ENCODE results near the gene GCNT2. TPM values are rescaled to one million over a fixed set of nuclear protein-coding genes. Genes with fewer than 3 reads are reported as not detected.
A peak's percentile ranks its signal among the peaks of the same experiment; 100 is the strongest.

GCNT2 gene
- total RNA-seq, 1 experiment from 2014 or later = 42.8 TPM

DNA sequence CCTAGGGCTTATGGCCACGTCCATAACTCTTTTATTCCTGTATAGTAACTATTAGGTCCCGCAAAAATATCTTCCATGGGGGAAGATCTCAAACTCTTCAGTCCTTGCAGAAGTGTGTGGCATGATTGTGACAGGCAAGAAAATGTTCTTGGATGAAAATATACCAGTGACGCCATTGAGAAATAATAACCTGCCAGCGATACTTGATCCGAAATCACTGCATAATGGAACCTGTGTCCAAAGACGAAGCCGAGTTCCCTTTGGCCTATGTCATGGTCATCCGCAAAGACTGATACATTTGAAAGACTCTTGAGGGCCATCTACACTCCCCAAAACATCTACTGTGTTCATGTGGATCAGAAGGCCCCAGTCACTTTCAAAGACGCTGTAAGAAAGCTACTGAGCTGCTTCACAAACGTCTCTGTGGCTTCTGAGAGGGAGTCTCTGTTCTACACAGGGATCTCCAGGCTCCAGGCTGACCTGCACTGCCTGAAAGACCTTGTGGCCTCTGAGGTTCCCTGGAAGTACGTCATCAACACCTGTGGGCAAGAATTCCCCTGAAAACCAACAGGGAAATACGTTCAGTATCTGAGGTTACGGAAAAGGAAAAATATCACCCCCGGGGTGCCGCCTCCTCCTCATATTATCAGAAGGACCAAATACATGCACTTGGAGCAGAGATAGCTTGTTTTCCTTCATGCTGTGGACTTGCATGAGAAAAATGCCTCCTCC lies 6.9 kb upstream of the GCNT2 start:
- Histone ChIP-seq H3K36me3 (ENCODE audit: control insufficient read depth, insufficient read depth, low read length) (no peaks in the 10 kb centered on the region), H3K27ac (ENCODE audit: low read length) (peak overlapping the region; percentile 20; the same call in 1 of the 2 replicates), H3K4me3 (ENCODE audit: low read depth in 2 of 2, low read length in 2 of 2) (no peak overlapping the region), H3K9me3 (ENCODE audit: control insufficient read depth, insufficient read depth, low read depth, low read length) (no peaks in the 10 kb centered on the region), H3K27me3 (ENCODE audit: control insufficient read depth, insufficient read depth, low read length) (no peaks in the 10 kb centered on the region), H3K4me1 (ENCODE audit: control insufficient read depth, insufficient read depth, low read length) (peaks cover 25% of the 10 kb centered on the region)
- TF ChIP-seq SIN3A (IDR thresholded peaks at IDR 0.05; ENCODE audit: borderline replicate concordance, insufficient read depth, low read depth, low read length) (no peak), TCF7L2 (IDR thresholded peaks at IDR 0.05; ENCODE audit: low read depth, low read length) (no peak), POLR2AphosphoS5 (IDR thresholded peaks at IDR 0.05; ENCODE audit: low read depth, low read length) (no peak)
- TF ChIP-seq, protein P1, sequence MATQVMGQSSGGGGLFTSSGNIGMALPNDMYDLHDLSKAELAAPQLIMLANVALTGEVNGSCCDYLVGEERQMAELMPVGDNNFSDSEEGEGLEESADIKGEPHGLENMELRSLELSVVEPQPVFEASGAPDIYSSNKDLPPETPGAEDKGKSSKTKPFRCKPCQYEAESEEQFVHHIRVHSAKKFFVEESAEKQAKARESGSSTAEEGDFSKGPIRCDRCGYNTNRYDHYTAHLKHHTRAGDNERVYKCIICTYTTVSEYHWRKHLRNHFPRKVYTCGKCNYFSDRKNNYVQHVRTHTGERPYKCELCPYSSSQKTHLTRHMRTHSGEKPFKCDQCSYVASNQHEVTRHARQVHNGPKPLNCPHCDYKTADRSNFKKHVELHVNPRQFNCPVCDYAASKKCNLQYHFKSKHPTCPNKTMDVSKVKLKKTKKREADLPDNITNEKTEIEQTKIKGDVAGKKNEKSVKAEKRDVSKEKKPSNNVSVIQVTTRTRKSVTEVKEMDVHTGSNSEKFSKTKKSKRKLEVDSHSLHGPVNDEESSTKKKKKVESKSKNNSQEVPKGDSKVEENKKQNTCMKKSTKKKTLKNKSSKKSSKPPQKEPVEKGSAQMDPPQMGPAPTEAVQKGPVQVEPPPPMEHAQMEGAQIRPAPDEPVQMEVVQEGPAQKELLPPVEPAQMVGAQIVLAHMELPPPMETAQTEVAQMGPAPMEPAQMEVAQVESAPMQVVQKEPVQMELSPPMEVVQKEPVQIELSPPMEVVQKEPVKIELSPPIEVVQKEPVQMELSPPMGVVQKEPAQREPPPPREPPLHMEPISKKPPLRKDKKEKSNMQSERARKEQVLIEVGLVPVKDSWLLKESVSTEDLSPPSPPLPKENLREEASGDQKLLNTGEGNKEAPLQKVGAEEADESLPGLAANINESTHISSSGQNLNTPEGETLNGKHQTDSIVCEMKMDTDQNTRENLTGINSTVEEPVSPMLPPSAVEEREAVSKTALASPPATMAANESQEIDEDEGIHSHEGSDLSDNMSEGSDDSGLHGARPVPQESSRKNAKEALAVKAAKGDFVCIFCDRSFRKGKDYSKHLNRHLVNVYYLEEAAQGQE (IDR thresholded peaks at IDR 0.05; ENCODE audit: insufficient read depth in 1 of 2, low read depth in 2 of 2, low read length in 1 of 2) = no peak
- TF ChIP-seq, protein P2, sequence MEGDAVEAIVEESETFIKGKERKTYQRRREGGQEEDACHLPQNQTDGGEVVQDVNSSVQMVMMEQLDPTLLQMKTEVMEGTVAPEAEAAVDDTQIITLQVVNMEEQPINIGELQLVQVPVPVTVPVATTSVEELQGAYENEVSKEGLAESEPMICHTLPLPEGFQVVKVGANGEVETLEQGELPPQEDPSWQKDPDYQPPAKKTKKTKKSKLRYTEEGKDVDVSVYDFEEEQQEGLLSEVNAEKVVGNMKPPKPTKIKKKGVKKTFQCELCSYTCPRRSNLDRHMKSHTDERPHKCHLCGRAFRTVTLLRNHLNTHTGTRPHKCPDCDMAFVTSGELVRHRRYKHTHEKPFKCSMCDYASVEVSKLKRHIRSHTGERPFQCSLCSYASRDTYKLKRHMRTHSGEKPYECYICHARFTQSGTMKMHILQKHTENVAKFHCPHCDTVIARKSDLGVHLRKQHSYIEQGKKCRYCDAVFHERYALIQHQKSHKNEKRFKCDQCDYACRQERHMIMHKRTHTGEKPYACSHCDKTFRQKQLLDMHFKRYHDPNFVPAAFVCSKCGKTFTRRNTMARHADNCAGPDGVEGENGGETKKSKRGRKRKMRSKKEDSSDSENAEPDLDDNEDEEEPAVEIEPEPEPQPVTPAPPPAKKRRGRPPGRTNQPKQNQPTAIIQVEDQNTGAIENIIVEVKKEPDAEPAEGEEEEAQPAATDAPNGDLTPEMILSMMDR (IDR thresholded peaks at IDR 0.05) = no peak
- in situ Hi-C loops (cut with HindIII; ENCODE audit: low pct_unique_long_range_greater_than_20kb, low sequenced_read_pairs) (no loop called here), intact Hi-C loops (cut with micrococcal nuclease; ENCODE audit: unreplicated experiment) (no loop called here)
- POLR2A ChIA-PET = no interaction called here
- BruUV-seq (replicated peaks) = no TSS peak
- CTCF ChIA-PET = no interaction called here
- DNase-seq (ENCODE audit: low read depth, low spot score) = no peak
- no peak for ATAC-seq

DNA sequence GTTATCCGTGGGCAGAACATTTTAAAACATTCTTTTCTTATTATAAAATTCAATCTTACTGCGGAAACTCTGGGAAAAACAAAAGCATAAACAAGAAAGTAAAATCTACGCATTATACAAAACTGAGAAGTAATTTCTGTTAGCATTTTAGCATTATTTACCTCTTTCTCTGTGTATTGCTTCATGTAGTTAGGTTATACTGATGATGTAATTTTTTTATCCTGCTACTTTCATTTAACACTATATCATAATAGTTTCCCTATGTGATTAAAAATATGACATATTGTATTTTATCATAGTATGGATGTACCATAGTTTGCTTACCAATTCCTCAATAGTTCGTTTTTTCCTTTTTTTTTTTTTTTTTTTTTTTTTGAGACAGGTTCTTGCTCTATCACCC lies 4.2 kb upstream of the GCNT2 start:
- no peaks in the 10 kb centered on the region for H3K9me3 ChIP-seq (ENCODE audit: control insufficient read depth, insufficient read depth, low read depth, low read length)
- DNase-seq (ENCODE audit: low read depth, low spot score) (no peak), ATAC-seq (no peak)
- H3K27me3 ChIP-seq (ENCODE audit: control insufficient read depth, insufficient read depth, low read length) = no peaks in the 10 kb centered on the region
- H3K36me3 ChIP-seq (ENCODE audit: control insufficient read depth, insufficient read depth, low read length) = no peaks in the 10 kb centered on the region
- BruUV-seq (replicated peaks) = no TSS peak
- intact Hi-C loops (cut with micrococcal nuclease; ENCODE audit: unreplicated experiment) = no loop called here
- CTCF ChIA-PET = no interaction called here
- POLR2A ChIA-PET = interaction anchor here (0.7 kb wide), 1 partner anchor 98 kb away, joined by 3 read pairs; no protein-coding TSS in a partner anchor
- TF ChIP-seq TCF7L2 (IDR thresholded peaks at IDR 0.05; ENCODE audit: low read depth, low read length) = no peak
- TF ChIP-seq, protein P1 (IDR thresholded peaks at IDR 0.05; ENCODE audit: insufficient read depth in 1 of 2, low read depth in 2 of 2, low read length in 1 of 2) = no peak
- no peak for TF ChIP-seq POLR2AphosphoS5 (IDR thresholded peaks at IDR 0.05; ENCODE audit: low read depth, low read length)
- no peak for TF ChIP-seq SIN3A (IDR thresholded peaks at IDR 0.05; ENCODE audit: borderline replicate concordance, insufficient read depth, low read depth, low read length)
- TF ChIP-seq, protein P2 (IDR thresholded peaks at IDR 0.05) = no peak
- peaks cover 17% of the 10 kb centered on the region for H3K4me1 ChIP-seq (ENCODE audit: control insufficient read depth, insufficient read depth, low read length)
- no peak overlapping the region for H3K4me3 ChIP-seq (ENCODE audit: low read depth in 2 of 2, low read length in 2 of 2)
- H3K27ac ChIP-seq (ENCODE audit: low read length) = no peak overlapping the region
- in situ Hi-C loops (cut with HindIII; ENCODE audit: low pct_unique_long_range_greater_than_20kb, low sequenced_read_pairs) = no loop called here

Data from Panc1 (cell line).